ENCODE data around the gene ZBTB38. TPM values are rescaled to one million over a fixed set of nuclear protein-coding genes. Genes with fewer than 3 reads are reported as not detected.

The ZBTB38 gene
- total RNA-seq: 44.4 to 46.7 TPM (median 46.3 TPM) in 3 replicates

GRCh38 chr3:141368062-141368924 is at the start of gene ZBTB38:
ZBTB38 (plus strand) TSS chr3:141368504; CDS start chr3:141442389, 73,885 bp downstream.
- Mint-ChIP-seq H3K4me3 (peak within 1 kb of the TSS; percentile 40), H3K9me3 (peaks cover 4% of the 10 kb centered on the region), H3K4me1 (peaks cover 49% of the 10 kb centered on the region), H3K36me3 (peaks cover 4% of the 10 kb centered on the region), H3K27me3 (ENCODE audit: low read depth) (no peaks in the 10 kb centered on the region), H3K27ac (peak within 1 kb of the TSS; percentile 99)
- TF ChIP-seq CTCF (IDR thresholded peaks at IDR 0.05; ENCODE audit: unreplicated experiment): no peak
- peak; percentile 46 to 69 for DNase-seq (ENCODE audit: low spot score in 2 of 2, unreplicated experiment in 2 of 2)

GRCh38 chr3:141320399-141321108 is 47.8 kb upstream of the ZBTB38 start:
- Mint-ChIP-seq H3K9me3 (peaks cover 11% of the 10 kb centered on the region), H3K27me3 (ENCODE audit: low read depth) (no peaks in the 10 kb centered on the region), H3K27ac (no peak overlapping the region), H3K4me1 (no peaks in the 10 kb centered on the region), H3K4me3 (no peak overlapping the region), H3K36me3 (no peaks in the 10 kb centered on the region)
- no peak for DNase-seq (ENCODE audit: low spot score in 2 of 2, unreplicated experiment in 2 of 2)
- no peak for TF ChIP-seq CTCF (IDR thresholded peaks at IDR 0.05; ENCODE audit: unreplicated experiment)

GRCh38 chr3:141321109-141321497 is 47.2 kb upstream of the ZBTB38 start:
- Mint-ChIP-seq H3K4me3 (no peak overlapping the region), H3K36me3 (no peaks in the 10 kb centered on the region), H3K27me3 (ENCODE audit: low read depth) (no peaks in the 10 kb centered on the region), H3K4me1 (peaks cover 1% of the 10 kb centered on the region), H3K9me3 (peaks cover 11% of the 10 kb centered on the region), H3K27ac (no peak overlapping the region)
- DNase-seq (ENCODE audit: low spot score in 2 of 2, unreplicated experiment in 2 of 2): no peak
- TF ChIP-seq CTCF (IDR thresholded peaks at IDR 0.05; ENCODE audit: unreplicated experiment): no peak

- H3K27ac Mint-ChIP-seq: no peak overlapping the region
- H3K4me3 Mint-ChIP-seq: no peak overlapping the region
- H3K36me3 Mint-ChIP-seq: no peaks in the 10 kb centered on the region
These were observed 44.2 kb upstream of the ZBTB38 start for GRCh38 chr3:141323936-141324704.

More at GRCh38 chr3:141323936-141324704, 44.2 kb upstream of the ZBTB38 start:
- DNase-seq (ENCODE audit: low spot score in 2 of 2, unreplicated experiment in 2 of 2): no peak
- Mint-ChIP-seq H3K27me3 (ENCODE audit: low read depth) (no peaks in the 10 kb centered on the region), H3K4me1 (peaks cover 12% of the 10 kb centered on the region), H3K9me3 (peaks cover 11% of the 10 kb centered on the region)
- TF ChIP-seq CTCF (IDR thresholded peaks at IDR 0.05; ENCODE audit: unreplicated experiment): no peak

All from mesothelial cell of epicardium (in vitro differentiated cells).